ENCODE results near the gene ROBO1.
"Not testable (repeated sequence)": the region's sequence is repeated elsewhere in the genome, so short reads cannot be mapped to it uniquely, and the experiment has no call there.

ROBO1 gene

DNA sequence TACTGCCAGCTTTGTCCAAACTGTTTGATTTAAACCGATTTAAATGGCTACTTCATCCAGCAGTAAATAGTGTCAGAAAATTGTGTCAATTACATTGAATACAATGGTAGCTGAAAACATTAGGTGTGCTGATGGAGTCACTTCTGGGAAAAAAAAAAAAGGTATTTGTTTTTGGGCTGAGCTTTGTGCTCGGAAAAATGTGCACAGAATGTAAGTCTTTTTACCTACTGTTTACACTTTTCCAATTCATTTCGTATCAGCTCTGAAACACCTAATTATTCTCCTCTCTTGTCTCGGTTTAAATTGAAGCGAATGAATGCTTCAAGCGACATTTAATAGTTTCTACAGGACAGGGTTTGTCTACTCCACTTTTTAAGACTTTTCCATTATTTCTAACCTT lies 1078.4 kb downstream of the ROBO1 start:
- DNase-seq, result no peak
- TF ChIP-seq, protein P1, sequence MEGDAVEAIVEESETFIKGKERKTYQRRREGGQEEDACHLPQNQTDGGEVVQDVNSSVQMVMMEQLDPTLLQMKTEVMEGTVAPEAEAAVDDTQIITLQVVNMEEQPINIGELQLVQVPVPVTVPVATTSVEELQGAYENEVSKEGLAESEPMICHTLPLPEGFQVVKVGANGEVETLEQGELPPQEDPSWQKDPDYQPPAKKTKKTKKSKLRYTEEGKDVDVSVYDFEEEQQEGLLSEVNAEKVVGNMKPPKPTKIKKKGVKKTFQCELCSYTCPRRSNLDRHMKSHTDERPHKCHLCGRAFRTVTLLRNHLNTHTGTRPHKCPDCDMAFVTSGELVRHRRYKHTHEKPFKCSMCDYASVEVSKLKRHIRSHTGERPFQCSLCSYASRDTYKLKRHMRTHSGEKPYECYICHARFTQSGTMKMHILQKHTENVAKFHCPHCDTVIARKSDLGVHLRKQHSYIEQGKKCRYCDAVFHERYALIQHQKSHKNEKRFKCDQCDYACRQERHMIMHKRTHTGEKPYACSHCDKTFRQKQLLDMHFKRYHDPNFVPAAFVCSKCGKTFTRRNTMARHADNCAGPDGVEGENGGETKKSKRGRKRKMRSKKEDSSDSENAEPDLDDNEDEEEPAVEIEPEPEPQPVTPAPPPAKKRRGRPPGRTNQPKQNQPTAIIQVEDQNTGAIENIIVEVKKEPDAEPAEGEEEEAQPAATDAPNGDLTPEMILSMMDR (IDR thresholded peaks at IDR 0.05; ENCODE audit: low read length), result no peak
- TF ChIP-seq EZH2 (optimal IDR thresholded peaks at IDR 0.05; ENCODE audit: low read depth, low read length), result no peak
- TF ChIP-seq EZH2phosphoT487 (IDR thresholded peaks at IDR 0.05; ENCODE audit: low read length), result no peak
- Histone ChIP-seq H3K27ac (ENCODE audit: low read length) (no peak overlapping the region), H3K9ac (ENCODE audit: low read length) (no peak overlapping the region), H3K9me2 (replicated peaks; ENCODE audit: insufficient read depth, low read length) (no peaks in the 10 kb centered on the region), H3K4me3 (ENCODE audit: low read length) (no peak overlapping the region), H3K9me3 (replicated peaks; ENCODE audit: insufficient read depth, low read length) (no peaks in the 10 kb centered on the region), H3F3A (ENCODE audit: insufficient read depth, low read length) (no peaks in the 10 kb centered on the region), H3K79me2 (ENCODE audit: low read length) (no peaks in the 10 kb centered on the region), H2AFZ (ENCODE audit: low read length) (no peak overlapping the region), H3K27me3 (replicated peaks; ENCODE audit: insufficient read depth, low read length) (no peaks in the 10 kb centered on the region), H3K4me1 (ENCODE audit: low read length) (no peaks in the 10 kb centered on the region), H3K36me3 (replicated peaks; ENCODE audit: insufficient read depth, low read length) (no peaks in the 10 kb centered on the region), H4K20me1 (ENCODE audit: insufficient read depth, low read length) (no peaks in the 10 kb centered on the region), H3K4me2 (ENCODE audit: low read depth, low read length) (no peak overlapping the region)

DNA sequence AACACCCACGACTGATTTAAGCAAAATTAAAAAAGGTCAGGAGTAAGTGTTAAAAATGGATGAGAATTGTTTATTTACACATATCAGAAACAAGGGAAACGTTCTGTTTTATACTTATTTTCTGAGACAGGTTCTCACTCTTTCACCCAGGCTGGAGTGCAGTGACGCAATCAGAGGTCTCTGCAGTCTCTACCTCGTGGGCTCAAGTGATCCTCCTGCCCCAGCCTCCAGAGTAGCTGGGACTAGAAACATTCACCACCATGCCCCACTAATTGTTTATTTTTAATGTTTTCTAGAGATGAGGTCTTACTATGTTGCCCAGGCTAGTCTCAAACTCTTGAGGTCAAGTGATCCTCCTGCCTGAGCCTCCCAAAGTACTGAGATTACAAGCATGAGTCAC lies 1080.3 kb downstream of the ROBO1 start:
- DNase-seq, result no peak
- Histone ChIP-seq H3K4me3 (ENCODE audit: low read length) (no peak overlapping the region), H3K9ac (ENCODE audit: low read length) (no peak overlapping the region), H3K9me2 (replicated peaks; ENCODE audit: insufficient read depth, low read length) (no peaks in the 10 kb centered on the region), H3K4me2 (ENCODE audit: low read depth, low read length) (no peak overlapping the region), H3K27me3 (replicated peaks; ENCODE audit: insufficient read depth, low read length) (no peaks in the 10 kb centered on the region), H2AFZ (ENCODE audit: low read length) (no peak overlapping the region), H3K27ac (ENCODE audit: low read length) (no peak overlapping the region), H3K36me3 (replicated peaks; ENCODE audit: insufficient read depth, low read length) (no peaks in the 10 kb centered on the region), H4K20me1 (ENCODE audit: insufficient read depth, low read length) (no peaks in the 10 kb centered on the region), H3K4me1 (ENCODE audit: low read length) (no peaks in the 10 kb centered on the region), H3K79me2 (ENCODE audit: low read length) (no peaks in the 10 kb centered on the region), H3K9me3 (replicated peaks; ENCODE audit: insufficient read depth, low read length) (no peaks in the 10 kb centered on the region), H3F3A (ENCODE audit: insufficient read depth, low read length) (no peaks in the 10 kb centered on the region)
- TF ChIP-seq EZH2 (optimal IDR thresholded peaks at IDR 0.05; ENCODE audit: low read depth, low read length), result no peak
- TF ChIP-seq EZH2phosphoT487 (IDR thresholded peaks at IDR 0.05; ENCODE audit: low read length), result no peak
- TF ChIP-seq, protein P1 (IDR thresholded peaks at IDR 0.05; ENCODE audit: low read length), result no peak

DNA sequence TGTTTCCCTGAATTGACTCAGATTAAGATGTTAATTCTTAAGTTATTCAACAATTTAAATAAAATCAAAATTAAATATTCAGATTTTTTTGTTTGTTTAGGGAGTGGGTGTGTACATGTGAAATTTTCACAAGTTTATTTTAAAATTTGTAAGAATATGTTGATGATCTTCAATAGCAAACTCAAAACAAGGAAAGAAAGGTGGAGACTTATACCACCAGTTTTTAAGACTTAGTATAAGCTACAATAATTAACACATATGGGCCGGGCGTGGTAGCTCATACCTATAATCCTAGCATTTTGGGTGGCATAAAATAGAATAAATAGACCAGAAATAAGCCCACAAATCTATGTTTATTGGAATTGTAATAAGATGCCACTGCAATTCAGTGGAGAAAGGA lies 1084.5 kb downstream of the ROBO1 start:
- H3K79me2 ChIP-seq (ENCODE audit: low read length), result no peaks in the 10 kb centered on the region
- no peak overlapping the region for H3K4me2 ChIP-seq (ENCODE audit: low read depth, low read length)
- no peak overlapping the region for H3K4me3 ChIP-seq (ENCODE audit: low read length)
- H4K20me1 ChIP-seq (ENCODE audit: insufficient read depth, low read length), result no peaks in the 10 kb centered on the region
- TF ChIP-seq EZH2phosphoT487 (IDR thresholded peaks at IDR 0.05; ENCODE audit: low read length) (no peak), EZH2 (optimal IDR thresholded peaks at IDR 0.05; ENCODE audit: low read depth, low read length) (no peak)
- TF ChIP-seq, protein P1 (IDR thresholded peaks at IDR 0.05; ENCODE audit: low read length), result no peak
- H3K9me2 ChIP-seq (replicated peaks; ENCODE audit: insufficient read depth, low read length), result no peaks in the 10 kb centered on the region
- no peaks in the 10 kb centered on the region for H3K27me3 ChIP-seq (replicated peaks; ENCODE audit: insufficient read depth, low read length)
- H3K9ac ChIP-seq (ENCODE audit: low read length), result no peak overlapping the region
- no peaks in the 10 kb centered on the region for H3F3A ChIP-seq (ENCODE audit: insufficient read depth, low read length)
- no peak overlapping the region for H3K27ac ChIP-seq (ENCODE audit: low read length)
- H2AFZ ChIP-seq (ENCODE audit: low read length), result no peak overlapping the region
- no peaks in the 10 kb centered on the region for H3K9me3 ChIP-seq (replicated peaks; ENCODE audit: insufficient read depth, low read length)
- no peaks in the 10 kb centered on the region for H3K36me3 ChIP-seq (replicated peaks; ENCODE audit: insufficient read depth, low read length)
- no peak for DNase-seq
- H3K4me1 ChIP-seq (ENCODE audit: low read length), result no peaks in the 10 kb centered on the region

DNA sequence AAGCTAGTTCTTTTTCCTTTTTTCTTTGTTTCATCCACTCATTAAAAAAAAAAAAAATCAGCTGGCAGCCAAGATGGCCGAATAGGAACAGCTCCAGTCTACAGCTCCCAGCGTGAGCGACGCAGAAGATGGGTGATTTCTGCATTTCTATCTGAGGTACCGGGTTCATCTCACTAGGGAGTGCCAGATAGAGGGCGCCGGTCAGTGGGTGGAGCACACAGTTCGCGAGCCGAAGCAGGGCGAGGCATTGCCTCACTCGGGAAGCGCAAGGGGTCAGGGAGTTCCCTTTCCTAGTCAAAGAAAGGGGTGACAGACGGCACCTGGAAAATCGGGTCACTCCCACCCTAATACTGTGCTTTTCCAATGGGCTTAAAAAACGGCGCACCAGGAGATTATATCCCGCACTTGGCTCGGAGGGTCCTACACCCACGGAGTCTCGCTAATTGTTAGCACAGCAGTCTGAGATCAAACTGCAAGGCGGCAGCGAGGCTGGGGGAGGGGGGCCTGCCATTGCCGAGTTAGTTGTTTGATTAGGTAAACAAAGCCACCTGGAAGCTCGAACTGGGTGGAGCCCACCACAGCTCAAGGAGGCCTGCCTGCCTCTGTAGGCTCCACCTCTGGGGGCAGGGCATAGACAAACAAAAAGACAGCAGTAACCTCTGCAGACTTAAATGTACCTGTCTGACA lies 1092.5 kb downstream of the ROBO1 start:
- H4K20me1 ChIP-seq (ENCODE audit: insufficient read depth, low read length); H3K36me3 ChIP-seq (replicated peaks; ENCODE audit: insufficient read depth, low read length); H3K79me2 ChIP-seq (ENCODE audit: low read length); H3K4me3 ChIP-seq (ENCODE audit: low read length); H3K4me1 ChIP-seq (ENCODE audit: low read length); H2AFZ ChIP-seq (ENCODE audit: low read length); H3K27ac ChIP-seq (ENCODE audit: low read length); DNase-seq; H3F3A ChIP-seq (ENCODE audit: insufficient read depth, low read length); H3K9ac ChIP-seq (ENCODE audit: low read length); H3K4me2 ChIP-seq (ENCODE audit: low read depth, low read length); H3K27me3 ChIP-seq (replicated peaks; ENCODE audit: insufficient read depth, low read length); H3K9me3 ChIP-seq (replicated peaks; ENCODE audit: insufficient read depth, low read length); H3K9me2 ChIP-seq (replicated peaks; ENCODE audit: insufficient read depth, low read length): not testable (repeated sequence)

All from MM.1S (cell line).